GM19099 (cell line): Measurements from ENCODE around the gene ZNF319.

Experiments
- POLR2A ChIP-seq: IDR thresholded peaks from 3 replicates; pipeline ENCODE4 v1.6.1; 2011; ENCODE audit warnings: low read depth; ENCODE audit not compliant: insufficient read length; ENCODE audit errors: extremely low read depth

Gene ZNF319

DNA sequence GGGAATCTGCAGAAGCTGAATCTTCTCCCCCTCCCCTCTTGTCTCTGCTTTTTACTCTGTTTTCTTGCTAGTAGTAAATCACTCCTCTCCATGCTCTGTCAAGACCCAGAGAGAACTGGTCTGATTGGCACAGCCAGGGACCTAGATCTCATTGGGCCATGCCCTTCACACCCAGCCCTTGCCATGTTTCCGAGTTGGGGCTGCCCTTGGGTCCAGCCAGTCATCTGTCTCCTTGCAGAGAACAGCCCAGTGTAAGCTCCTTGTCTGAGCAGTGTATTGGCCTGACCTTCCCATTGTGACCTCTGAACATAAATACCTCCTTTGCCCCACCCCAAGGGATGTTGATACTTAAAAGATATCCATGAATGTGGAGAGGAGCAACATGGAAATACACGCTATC lies 28.9 kb upstream of the ZNF319 start:
- no peak for TF ChIP-seq POLR2A

- no peak for TF ChIP-seq POLR2A
Measured at GRCh38 chr16:58028541-58029070, 28.1 kb upstream of the ZNF319 start.

DNA sequence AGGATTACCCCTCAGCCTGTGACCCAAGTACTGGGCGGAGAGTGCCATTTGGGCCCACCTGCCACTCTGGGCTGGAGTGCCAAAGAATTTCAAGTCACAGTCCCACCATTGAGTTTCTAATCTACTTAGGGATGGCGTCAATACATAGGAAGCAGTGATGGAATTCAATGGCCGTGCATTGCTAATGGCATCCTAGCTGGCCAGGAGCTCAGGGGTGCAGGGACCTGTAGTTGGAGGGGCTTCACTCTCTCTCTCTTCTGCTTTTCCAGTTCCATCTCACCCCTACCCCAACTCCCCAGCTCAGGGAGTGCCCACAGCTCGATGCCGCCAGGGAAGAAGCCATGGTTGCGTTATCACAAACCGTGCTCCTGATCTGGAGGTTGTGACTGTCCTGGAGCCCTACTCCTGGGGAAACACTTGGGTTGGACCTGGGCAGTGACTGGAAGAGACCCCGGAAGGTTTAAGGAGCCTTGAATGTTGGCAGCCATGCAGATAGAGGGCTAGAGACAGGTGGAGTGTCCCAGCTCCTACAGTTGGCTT lies 27.5 kb upstream of the ZNF319 start:
- TF ChIP-seq POLR2A: no peak

DNA sequence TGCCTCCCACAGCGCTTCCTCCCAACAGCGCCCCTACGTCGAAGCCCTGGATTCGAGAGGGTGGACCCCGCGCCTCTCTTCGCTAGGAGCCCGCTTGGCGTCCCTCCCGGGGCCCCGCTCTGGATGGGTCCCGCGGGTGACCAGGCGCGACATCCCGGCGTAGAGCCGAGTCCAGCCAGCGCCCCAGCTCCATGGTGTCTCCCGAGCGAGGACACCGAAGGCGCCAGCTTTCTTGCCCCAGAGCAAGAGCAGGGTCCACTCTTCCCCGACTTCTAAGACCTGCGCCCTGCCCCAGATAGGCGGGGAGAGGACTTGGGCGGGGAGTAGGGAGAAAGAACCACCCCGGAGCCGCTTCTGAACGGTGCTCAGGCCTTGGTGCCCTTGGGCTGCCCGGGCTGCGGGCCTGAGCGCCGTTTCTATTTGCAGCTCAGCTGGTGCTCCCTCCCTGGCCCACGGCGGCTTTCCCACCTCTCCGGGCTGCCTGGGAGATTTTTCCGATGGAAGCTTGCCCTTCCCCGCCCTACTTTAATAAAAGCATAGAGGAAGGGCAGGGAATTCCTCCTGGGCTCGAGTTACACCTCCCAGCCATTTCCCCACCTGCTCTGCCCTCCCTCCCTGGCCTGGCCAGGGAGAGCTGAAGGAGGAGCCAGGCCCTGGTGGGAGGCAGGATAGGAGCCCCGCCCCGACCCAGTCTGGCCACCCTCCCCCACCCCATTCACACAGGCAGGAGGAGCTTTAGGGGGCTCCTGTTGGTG lies 26.9 kb upstream of the ZNF319 start:
- no peak for TF ChIP-seq POLR2A

- TF ChIP-seq POLR2A: no peak
Measured at GRCh38 chr16:58026705-58027160, 26.3 kb upstream of the ZNF319 start.

- TF ChIP-seq POLR2A: no peak
Measured at GRCh38 chr16:58026139-58026704, 25.8 kb upstream of the ZNF319 start.

- no peak for TF ChIP-seq POLR2A
Measured at GRCh38 chr16:58025351-58026138, 25.1 kb upstream of the ZNF319 start, which contains the start of gene MMP15. Gene MMP15, plus strand, starts transcription at chr16:58025754. Its CDS starts 597 bp downstream, at chr16:58026351.

GRCh38 chr16:58024486-58025350 lies 24.2 kb upstream of the ZNF319 start:
- TF ChIP-seq POLR2A: no peak

DNA sequence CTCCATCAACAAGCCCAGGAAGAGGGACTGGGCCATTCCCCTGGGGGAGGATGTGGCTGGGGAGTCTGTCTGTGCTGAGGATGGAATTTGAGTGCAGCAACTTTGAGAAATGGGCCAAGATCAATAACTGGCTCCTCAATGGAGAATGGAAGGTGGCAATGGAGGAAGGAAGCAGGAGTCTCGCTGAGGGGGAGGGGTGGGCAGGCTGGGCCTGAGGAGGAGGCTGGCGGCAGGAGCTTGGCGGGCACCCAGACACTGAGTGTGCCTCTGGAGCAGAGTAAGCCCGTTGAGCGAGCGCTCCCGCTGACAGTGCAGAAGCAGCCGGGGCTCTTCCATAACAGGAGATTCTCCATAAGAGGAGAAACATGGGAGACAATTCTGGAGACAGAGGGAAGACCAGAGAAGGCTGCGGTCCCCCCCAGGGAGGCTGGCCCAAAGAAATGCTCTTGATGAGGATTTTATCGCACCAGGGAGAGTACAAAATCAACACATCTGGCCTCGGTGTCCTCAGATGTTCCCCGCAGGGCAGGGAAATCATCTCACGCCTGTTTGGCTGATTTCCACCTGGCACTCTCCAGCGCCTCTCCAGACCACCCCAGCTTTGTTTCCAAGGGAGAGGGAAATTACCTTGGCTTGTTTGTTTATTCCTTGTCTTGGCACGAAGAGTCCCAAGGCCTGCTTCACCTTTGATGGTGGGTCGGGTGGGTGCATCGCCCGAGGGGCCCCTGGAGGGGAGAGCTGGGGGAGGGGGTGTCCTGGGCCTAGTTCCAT lies 22.3 kb upstream of the ZNF319 start:
- TF ChIP-seq POLR2A: no peak

DNA sequence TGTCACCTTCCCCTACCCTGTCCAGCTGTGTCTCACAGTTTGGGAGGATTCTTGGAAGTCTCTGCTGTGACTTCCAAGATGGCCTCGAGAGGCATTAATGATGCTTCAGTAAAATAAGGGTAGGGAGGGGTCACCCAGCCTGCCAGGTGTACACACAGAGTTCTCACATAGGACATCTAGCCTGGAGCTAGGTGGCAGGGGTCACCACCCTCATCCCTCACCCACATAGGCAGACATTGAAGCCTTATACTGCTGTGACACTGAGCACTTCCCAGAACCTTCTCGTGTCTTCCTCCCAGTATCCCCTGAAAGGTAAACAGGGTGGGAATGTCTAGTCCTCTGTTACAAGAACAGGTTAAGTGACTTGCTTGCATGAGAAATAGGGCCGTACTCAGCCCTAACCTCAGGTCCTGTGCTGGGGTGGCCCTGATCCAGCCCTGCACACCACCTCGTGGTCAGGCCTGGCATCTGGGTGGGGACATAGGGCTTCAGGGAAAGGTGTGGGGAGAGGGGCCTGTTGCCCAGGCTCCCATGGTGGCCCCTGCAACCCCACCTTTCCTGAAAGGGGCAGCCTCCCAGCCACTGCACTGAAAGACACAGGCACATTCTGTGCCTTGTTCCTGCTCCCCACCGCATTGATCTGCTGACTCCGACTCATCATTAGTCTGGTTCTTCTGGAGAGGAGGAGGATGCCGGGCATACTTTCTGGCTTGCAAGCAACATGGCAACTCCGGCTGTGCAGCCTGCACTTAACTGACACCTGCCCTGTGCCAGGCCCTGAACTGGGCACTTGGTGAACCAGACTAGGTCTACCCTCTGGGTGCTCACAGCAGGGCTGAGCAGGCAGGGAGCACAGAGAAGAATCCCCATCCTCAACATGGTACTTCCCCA lies 21.4 kb upstream of the ZNF319 start:
- no peak for TF ChIP-seq POLR2A

DNA sequence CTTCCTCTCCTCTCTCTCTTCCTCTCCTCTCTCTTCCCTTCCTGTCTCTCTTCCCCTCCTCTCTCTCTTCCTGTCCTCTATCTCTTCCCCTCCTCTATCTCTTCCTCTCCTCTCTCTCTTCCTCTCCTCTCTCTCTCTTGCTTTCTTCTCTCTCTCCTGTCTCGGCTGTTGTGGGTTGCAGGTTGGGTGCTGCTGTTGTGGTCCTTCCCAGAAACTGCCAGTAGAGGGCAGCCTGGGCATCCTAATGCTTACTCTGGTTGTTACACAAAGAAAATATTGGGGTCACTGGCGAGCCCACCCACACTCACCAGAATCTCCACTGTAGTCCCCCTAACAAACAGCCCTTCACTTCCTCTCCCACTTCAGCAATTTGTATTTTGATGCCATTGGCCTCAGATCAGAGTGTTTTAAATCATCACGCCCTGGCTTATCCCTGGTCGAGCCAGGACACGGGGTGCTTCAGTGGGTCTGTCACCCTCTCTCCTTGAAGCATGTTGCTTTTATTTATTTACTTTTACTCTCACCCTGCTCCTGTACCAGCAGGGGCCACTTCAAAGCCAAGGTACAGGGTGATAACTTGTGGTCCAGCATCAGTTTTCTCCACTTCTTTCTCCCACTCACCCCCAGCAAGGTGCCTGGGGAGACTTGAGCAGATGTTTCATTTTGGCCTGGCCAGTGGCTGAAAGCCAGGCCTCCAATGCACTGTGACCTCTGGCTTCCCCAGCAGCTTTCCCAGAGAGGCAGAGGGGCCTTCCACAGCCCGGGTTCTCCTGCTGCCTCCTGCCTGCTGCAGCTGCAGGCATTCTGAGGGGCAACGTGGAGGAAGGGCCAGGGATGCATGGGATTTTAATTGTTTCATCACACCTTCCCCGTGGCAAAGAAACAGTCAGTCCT lies 20.4 kb upstream of the ZNF319 start:
- no peak for TF ChIP-seq POLR2A
